Esophagus muscularis mucosa (tissue), 4 donors: ENCODE data around the gene CLEC4C. TPM values are rescaled to one million over a fixed set of nuclear protein-coding genes. Genes with fewer than 3 reads are reported as not detected.
"Not testable (repeated sequence)": the region's sequence is repeated elsewhere in the genome, so short reads cannot be mapped to it uniquely, and the experiment has no call there.

Experiments
- DNase-seq: peaks from one replicate; pipeline ENCODE4 v3.0.0-alpha.2; 2017; ENCODE audit errors: extremely low spot score
- H3K27ac ChIP-seq, 4 donors: fragments of 200-600 bp; sonication (generic); replicated peaks in 1 of 4; 1 replicate in 3 of 4; 2 replicates in 1 of 4; pipeline ENCODE4 v1.5.1; 2016 to 2019; ENCODE audit warnings: mild to moderate bottlenecking in 1 of 4
- H3K27me3 ChIP-seq, 4 donors: fragments of 200-600 bp; sonication (generic); one replicate each; pipeline versions ENCODE4 v1.5.1 to v1.6.0; 2016 to 2019
- H3K36me3 ChIP-seq, 4 donors: fragments of 200-600 bp; sonication (generic); one replicate each; pipeline ENCODE4 v1.5.1; 2016 to 2019
- H3K4me1 ChIP-seq, 4 donors: fragments of 200-600 bp; sonication (generic); one replicate each; pipeline ENCODE4 v1.5.1; 2016 to 2019
- H3K4me3 ChIP-seq, 4 donors: fragments of 200-600 bp; sonication (generic); 1 replicate in 2 of 4; 2 replicates in 2 of 4; pipeline ENCODE4 v1.5.1; 2016 to 2019; ENCODE audit warnings: mild to moderate bottlenecking in 4 of 4, moderate library complexity in 1 of 4
- H3K9me3 ChIP-seq, 4 donors: fragments of 200-600 bp; sonication (generic); 1 replicate in 3 of 4; 2 replicates in 1 of 4; pipeline ENCODE4 v1.5.1; 2016 to 2019
- EP300 ChIP-seq: sonication (generic); formaldehyde crosslinking; IDR thresholded peaks from one replicate; pipeline ENCODE4 v1.6.1; 2017; ENCODE audit warnings: antibody characterized with exemption
- POLR2A ChIP-seq: fragments of 450-650 bp; IDR thresholded peaks from one replicate; pipeline ENCODE4 v1.6.1; 2017; ENCODE audit warnings: antibody characterized with exemption, moderate library complexity, mild to moderate bottlenecking, low read depth
- POLR2AphosphoS5 ChIP-seq, 2 donors: sonication (generic); formaldehyde crosslinking; IDR thresholded peaks; one replicate each; pipeline ENCODE4 v1.6.1; 2017; ENCODE audit warnings: antibody characterized with exemption in 2 of 2
- WGBS: methylation state at CpG from one replicate; pipeline ENCODE4 v1.1.5; 2018; 5-methylcytosine and 5-hydroxymethylcytosine counted together
- intact Hi-C: fragments of 100-400 bp; cut with DNase I; formaldehyde crosslinking; loops from one replicate; pipeline ENCODE4 v1.15.1; 2023
- total RNA-seq, 4 donors: library from RNA; depleted of rRNA; stranded (reverse); fragments of >200 nt; gene quantifications; one replicate each; pipeline versions ENCODE4 v1.1.0 to v1.2.1, GENCODE V29; 2016
- TF ChIP-seq, protein P1 (sequence below), 3 experiments: fragments of 200-600 bp in 2 of 3; fragments of 450-650 bp in 1 of 3; sonication (generic) in 2 of 3; IDR thresholded peaks; one replicate each; pipeline ENCODE4 v1.5.1; 2017 to 2019; ENCODE audit warnings: antibody characterized with exemption in 3 of 3, mild to moderate bottlenecking in 2 of 3, moderate library complexity in 1 of 3

The CLEC4C gene
- total RNA-seq, 4 donors from 2014 or later = not detected

DNA sequence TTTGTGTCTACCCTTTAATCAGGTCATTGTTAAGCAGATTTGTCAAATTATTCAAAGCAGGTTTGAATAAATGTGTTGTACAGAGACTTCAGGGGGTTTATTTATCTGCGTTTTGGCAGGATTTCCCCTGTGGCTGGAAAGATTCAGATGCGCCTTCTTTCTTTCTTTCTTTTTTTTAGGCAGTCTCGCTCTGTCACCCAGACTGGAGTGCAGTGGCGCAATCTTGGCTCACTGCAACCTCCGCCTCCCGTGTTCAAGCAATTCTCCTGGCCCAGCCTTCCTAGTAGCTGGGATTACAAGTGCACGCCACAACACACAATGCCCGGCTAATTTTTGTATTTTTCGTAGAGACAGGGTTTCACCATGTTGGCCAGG, 11.6 kb upstream of the CLEC4C start:
- no peak for TF ChIP-seq POLR2A
- TF ChIP-seq POLR2AphosphoS5 (IDR thresholded peaks at IDR 0.05) = no peak
- no peak for TF ChIP-seq EP300
- no peaks in the 10 kb centered on the region for H3K4me1 ChIP-seq
- no peak overlapping the region for H3K4me3 ChIP-seq
- no peak overlapping the region for H3K27ac ChIP-seq
- no peaks in the 10 kb centered on the region for H3K36me3 ChIP-seq
- no peak for DNase-seq
- 45% methylated on average over 9 of the region's 9 CpGs for WGBS
- no peaks in the 10 kb centered on the region for H3K9me3 ChIP-seq
- H3K27me3 ChIP-seq = peaks cover 0 to 12% (median 0%) of the 10 kb centered on the region in 4 donors
- intact Hi-C loops = no loop called here

DNA sequence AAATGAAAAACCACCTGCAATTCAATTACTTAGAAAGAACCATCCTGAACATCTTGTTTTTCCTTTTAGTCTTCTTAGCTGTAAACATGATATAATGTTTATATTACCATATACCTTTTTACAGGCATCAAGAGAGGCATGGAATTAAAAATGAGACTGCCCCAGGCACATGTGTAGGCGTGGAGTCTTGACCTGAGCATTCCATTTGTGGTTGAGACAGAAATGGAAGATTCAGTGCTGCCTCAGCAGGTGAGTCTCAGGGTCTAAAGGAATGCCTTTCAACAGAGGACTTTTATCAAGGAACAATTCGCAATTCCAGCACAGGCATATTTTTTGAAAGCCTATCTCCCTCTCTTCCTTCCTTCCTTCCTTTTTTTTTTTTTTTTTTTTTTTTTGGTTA, 9.8 kb upstream of the CLEC4C start:
- intact Hi-C loops = no loop called here
- peaks cover 0 to 12% (median 0%) of the 10 kb centered on the region in 4 donors for H3K27me3 ChIP-seq
- H3K9me3 ChIP-seq = no peaks in the 10 kb centered on the region
- H3K4me3 ChIP-seq = no peak overlapping the region
- no peaks in the 10 kb centered on the region for H3K4me1 ChIP-seq
- TF ChIP-seq POLR2AphosphoS5 (IDR thresholded peaks at IDR 0.05) (no peak), EP300 (no peak), POLR2A (no peak)
- TF ChIP-seq, protein P1, sequence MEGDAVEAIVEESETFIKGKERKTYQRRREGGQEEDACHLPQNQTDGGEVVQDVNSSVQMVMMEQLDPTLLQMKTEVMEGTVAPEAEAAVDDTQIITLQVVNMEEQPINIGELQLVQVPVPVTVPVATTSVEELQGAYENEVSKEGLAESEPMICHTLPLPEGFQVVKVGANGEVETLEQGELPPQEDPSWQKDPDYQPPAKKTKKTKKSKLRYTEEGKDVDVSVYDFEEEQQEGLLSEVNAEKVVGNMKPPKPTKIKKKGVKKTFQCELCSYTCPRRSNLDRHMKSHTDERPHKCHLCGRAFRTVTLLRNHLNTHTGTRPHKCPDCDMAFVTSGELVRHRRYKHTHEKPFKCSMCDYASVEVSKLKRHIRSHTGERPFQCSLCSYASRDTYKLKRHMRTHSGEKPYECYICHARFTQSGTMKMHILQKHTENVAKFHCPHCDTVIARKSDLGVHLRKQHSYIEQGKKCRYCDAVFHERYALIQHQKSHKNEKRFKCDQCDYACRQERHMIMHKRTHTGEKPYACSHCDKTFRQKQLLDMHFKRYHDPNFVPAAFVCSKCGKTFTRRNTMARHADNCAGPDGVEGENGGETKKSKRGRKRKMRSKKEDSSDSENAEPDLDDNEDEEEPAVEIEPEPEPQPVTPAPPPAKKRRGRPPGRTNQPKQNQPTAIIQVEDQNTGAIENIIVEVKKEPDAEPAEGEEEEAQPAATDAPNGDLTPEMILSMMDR (IDR thresholded peaks at IDR 0.05) = no peak
- H3K27ac ChIP-seq = no peak overlapping the region
- no peak for DNase-seq
- no peaks in the 10 kb centered on the region for H3K36me3 ChIP-seq
- WGBS = 63% methylated on average over 2 of the region's 2 CpGs

GRCh38 chr12:7755668-7756067, 8.5 kb upstream of the CLEC4C start:
- DNase-seq, H3K36me3 ChIP-seq, H3K4me1 ChIP-seq, H3K27ac ChIP-seq, H3K4me3 ChIP-seq, H3K9me3 ChIP-seq, intact Hi-C loops: not testable (repeated sequence)
- peaks cover 0 to 12% (median 0%) of the 10 kb centered on the region in 4 donors for H3K27me3 ChIP-seq
- 92% methylated on average over 9 of the region's 9 CpGs for whole genome bisulfite sequencing

GRCh38 chr12:7751941-7752922, 5.1 kb upstream of the CLEC4C start:
- H3K36me3 ChIP-seq, H3K4me3 ChIP-seq, H3K27ac ChIP-seq, DNase-seq, intact Hi-C loops, H3K9me3 ChIP-seq, H3K4me1 ChIP-seq: not testable (repeated sequence)
- peaks cover 0 to 12% (median 0%) of the 10 kb centered on the region in 4 donors for H3K27me3 ChIP-seq
- WGBS = 92% methylated on average over 23 of the region's 48 CpGs

DNA sequence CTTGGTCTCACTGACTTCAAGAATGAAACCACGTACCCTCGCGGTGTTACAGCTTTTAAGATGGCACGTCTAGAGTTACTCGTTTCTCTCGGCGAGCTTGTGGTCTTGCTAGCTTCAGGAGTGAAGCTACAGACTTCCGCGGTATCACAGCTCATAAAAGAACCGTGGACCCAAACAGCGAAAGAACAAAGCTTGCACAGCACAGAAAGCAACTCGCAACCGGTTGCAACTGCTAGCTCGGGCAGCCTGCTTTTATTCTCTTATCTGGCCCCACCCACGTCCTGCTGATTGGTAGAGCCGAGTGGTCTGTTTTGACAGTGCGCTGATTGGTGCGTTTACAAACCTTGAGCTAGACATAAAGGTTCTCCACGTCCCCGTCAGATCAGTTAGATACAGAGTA, 4.2 kb upstream of the CLEC4C start:
- intact Hi-C loops = no loop called here
- WGBS = 94% methylated on average over 20 of the region's 20 CpGs
- TF ChIP-seq POLR2A (no peak), POLR2AphosphoS5 (IDR thresholded peaks at IDR 0.05) (no peak), EP300 (no peak)
- TF ChIP-seq, protein P1 (IDR thresholded peaks at IDR 0.05) = no peak

DNA sequence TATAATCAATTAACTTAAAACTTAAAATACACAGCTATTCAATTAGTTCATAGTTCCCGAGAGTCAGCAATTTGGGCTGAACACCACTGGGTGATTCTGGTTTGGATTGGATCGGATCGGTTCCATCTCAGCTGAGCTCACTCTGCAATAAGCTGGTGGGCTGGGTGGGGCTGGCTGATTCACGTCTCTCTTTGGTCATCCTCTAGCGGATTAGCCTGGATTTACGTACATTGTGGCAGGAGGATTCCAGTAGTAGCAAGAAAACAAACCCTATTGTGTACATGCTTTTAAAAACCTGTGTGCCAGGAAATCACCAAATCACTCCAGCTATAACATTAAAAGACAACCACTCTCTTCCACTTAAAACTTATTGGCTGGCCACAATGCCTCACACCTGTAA, 3.2 kb upstream of the CLEC4C start:
- Histone ChIP-seq H3K4me3 (no peak overlapping the region), H3K36me3 (no peaks in the 10 kb centered on the region), H3K27ac (no peak overlapping the region), H3K4me1 (no peaks in the 10 kb centered on the region), H3K9me3 (no peaks in the 10 kb centered on the region), H3K27me3 (no peaks in the 10 kb centered on the region)
- TF ChIP-seq POLR2AphosphoS5 (IDR thresholded peaks at IDR 0.05) (no peak), POLR2A (no peak), EP300 (no peak)
- TF ChIP-seq, protein P1 (IDR thresholded peaks at IDR 0.05) = no peak
- DNase-seq = no peak
- WGBS = 80% methylated on average over 6 of the region's 6 CpGs
- intact Hi-C loops = no loop called here

More for the DNA sequence above, 4.2 kb upstream of the CLEC4C start:
- H3K27ac ChIP-seq = no peak overlapping the region
- no peaks in the 10 kb centered on the region for H3K9me3 ChIP-seq
- H3K4me1 ChIP-seq = no peaks in the 10 kb centered on the region
- no peak for DNase-seq
- no peak overlapping the region for H3K4me3 ChIP-seq
- peaks cover 0 to 9% (median 0%) of the 10 kb centered on the region in 4 donors for H3K27me3 ChIP-seq
- no peaks in the 10 kb centered on the region for H3K36me3 ChIP-seq
